Natural killer cell (primary cell): ENCODE measurements around the gene PRICKLE2. TPM values are rescaled to one million over a fixed set of nuclear protein-coding genes. Genes with fewer than 3 reads are reported as not detected.

Source experiments
- ATAC-seq, 3 donors: fragments of 150-1000 bp in 2 of 3; fragments of 200-7000 bp in 1 of 3; cut with Tn5 transposase; 1 replicate in 1 of 3; 2 replicates in 2 of 3; pipeline ENCODE4 v1.10.0; 2021; ENCODE audit warnings: mild to moderate bottlenecking in 2 of 3, moderate library complexity in 2 of 3
- DNase-seq, 2 donors: peaks; one replicate each; pipeline versions ENCODE4 v3.0.0 to v3.0.0-alpha.2; 2013 to 2021; ENCODE audit warnings: mixed read lengths in 1 of 2
- H3K27ac ChIP-seq: one replicate; pipeline ENCODE4 v1.5.1; 2013; ENCODE audit warnings: mild to moderate bottlenecking, low read length
- H3K27me3 ChIP-seq: one replicate; pipeline ENCODE4 v1.6.1; 2013; ENCODE audit warnings: low read length; ENCODE audit not compliant: control insufficient read depth, insufficient read depth
- H3K36me3 ChIP-seq: one replicate; pipeline ENCODE4 v1.6.1; 2013; ENCODE audit warnings: low read length; ENCODE audit not compliant: control insufficient read depth, insufficient read depth
- H3K4me1 ChIP-seq: one replicate; pipeline ENCODE4 v1.6.1; 2013; ENCODE audit warnings: low read length; ENCODE audit not compliant: control insufficient read depth, insufficient read depth
- H3K4me3 ChIP-seq: one replicate; pipeline ENCODE4 v1.5.1; 2013; ENCODE audit warnings: low read length
- H3K9me3 ChIP-seq: one replicate; pipeline ENCODE4 v1.6.1; 2013; ENCODE audit warnings: low read length; ENCODE audit not compliant: control insufficient read depth, insufficient read depth
- H3K27ac Mint-ChIP-seq, 2 donors: one replicate each; pipeline ENCODE4 v1.8.0; 2022; ENCODE audit warnings: mild to moderate bottlenecking in 2 of 2, mixed read lengths in 2 of 2, moderate library complexity in 1 of 2
- H3K27me3 Mint-ChIP-seq, 2 donors: one replicate each; pipeline ENCODE4 v1.8.0; 2022; ENCODE audit warnings: low read depth in 2 of 2, mixed read lengths in 2 of 2
- H3K36me3 Mint-ChIP-seq: one replicate; pipeline ENCODE4 v1.8.0; 2022; ENCODE audit warnings: mixed read lengths
- H3K4me1 Mint-ChIP-seq, 2 donors: one replicate each; pipeline ENCODE4 v1.8.0; 2022; ENCODE audit warnings: mixed read lengths in 2 of 2
- H3K4me3 Mint-ChIP-seq: one replicate; pipeline ENCODE4 v1.8.0; 2022; ENCODE audit warnings: mild to moderate bottlenecking, moderate library complexity, mixed read lengths
- H3K9me3 Mint-ChIP-seq, 2 donors: one replicate each; pipeline ENCODE4 v1.8.0; 2022; ENCODE audit warnings: mixed read lengths in 2 of 2
- WGBS: methylation state at CpG from one replicate; pipeline ENCODE4 v1.1.7; 2013; ENCODE audit warnings: missing lambda C conversion rate; ENCODE audit not compliant: insufficient coverage; 5-methylcytosine and 5-hydroxymethylcytosine counted together
- intact Hi-C: fragments of 100-400 bp; cut with micrococcal nuclease; formaldehyde crosslinking; loops from one replicate; pipeline ENCODE4 v1.14.2; 2022
- total RNA-seq, 4 donors: library from RNA; stranded (reverse); fragments of 120-200 nt in 1 of 4; gene quantifications; one replicate each; pipeline versions ENCODE4 v1.2.3 to v1.2.4, GENCODE V29; 2013 to 2022
- TF ChIP-seq, protein P1 (sequence below): fragments of 200-600 bp; IDR thresholded peaks from one replicate; pipeline ENCODE4 v1.8.0; 2022; ENCODE audit warnings: antibody characterized with exemption

PRICKLE2 gene
- total RNA-seq, 3 donors from 2014 or later (not counting 1 experiment from before 2014, with no cell fraction given) = 0.07 to 3.3 (median 1.8) TPM

- Mint-ChIP-seq H3K4me3 (no peak overlapping the region), H3K36me3 (no peaks in the 10 kb centered on the region), H3K9me3 (peaks cover 7 to 8% of the 10 kb centered on the region in 2 donors), H3K27ac (no peak overlapping the region), H3K4me1 (no peaks in the 10 kb centered on the region), H3K27me3 (no peaks in the 10 kb centered on the region)
- WGBS = 86% methylated on average over 3 of the region's 3 CpGs
- H3K27me3 ChIP-seq = no peaks in the 10 kb centered on the region
- no peaks in the 10 kb centered on the region for H3K4me1 ChIP-seq
- H3K27ac ChIP-seq = no peak overlapping the region
- intact Hi-C loops = no loop called here
- no peaks in the 10 kb centered on the region for H3K36me3 ChIP-seq
- H3K9me3 ChIP-seq = peaks cover 8% of the 10 kb centered on the region
- ATAC-seq = no peak
- TF ChIP-seq, protein P1, sequence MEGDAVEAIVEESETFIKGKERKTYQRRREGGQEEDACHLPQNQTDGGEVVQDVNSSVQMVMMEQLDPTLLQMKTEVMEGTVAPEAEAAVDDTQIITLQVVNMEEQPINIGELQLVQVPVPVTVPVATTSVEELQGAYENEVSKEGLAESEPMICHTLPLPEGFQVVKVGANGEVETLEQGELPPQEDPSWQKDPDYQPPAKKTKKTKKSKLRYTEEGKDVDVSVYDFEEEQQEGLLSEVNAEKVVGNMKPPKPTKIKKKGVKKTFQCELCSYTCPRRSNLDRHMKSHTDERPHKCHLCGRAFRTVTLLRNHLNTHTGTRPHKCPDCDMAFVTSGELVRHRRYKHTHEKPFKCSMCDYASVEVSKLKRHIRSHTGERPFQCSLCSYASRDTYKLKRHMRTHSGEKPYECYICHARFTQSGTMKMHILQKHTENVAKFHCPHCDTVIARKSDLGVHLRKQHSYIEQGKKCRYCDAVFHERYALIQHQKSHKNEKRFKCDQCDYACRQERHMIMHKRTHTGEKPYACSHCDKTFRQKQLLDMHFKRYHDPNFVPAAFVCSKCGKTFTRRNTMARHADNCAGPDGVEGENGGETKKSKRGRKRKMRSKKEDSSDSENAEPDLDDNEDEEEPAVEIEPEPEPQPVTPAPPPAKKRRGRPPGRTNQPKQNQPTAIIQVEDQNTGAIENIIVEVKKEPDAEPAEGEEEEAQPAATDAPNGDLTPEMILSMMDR = no peak
- DNase-seq = no peak
- no peak overlapping the region for H3K4me3 ChIP-seq
These were observed 10.3 kb upstream of the PRICKLE2 start for GRCh38 chr3:64235605-64236004.

DNA sequence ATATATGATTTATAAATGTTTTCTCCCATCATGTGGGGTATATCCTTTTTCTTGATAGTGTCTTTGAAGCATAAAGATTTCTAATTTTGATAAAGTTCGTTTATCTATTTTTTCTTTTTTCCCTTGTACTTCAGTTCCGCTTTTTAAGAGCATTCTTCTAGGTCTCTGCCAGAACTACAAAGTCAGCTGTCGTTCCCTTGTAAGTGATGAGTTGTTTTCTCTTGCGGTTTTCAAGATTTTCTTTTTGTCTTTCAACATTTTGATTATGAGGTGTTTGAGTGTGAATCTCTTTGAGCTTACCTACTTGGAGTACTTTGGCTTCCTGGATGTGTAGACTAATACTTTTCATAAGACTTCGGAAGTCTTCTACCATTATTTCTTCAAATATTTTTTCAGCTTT, 9.3 kb upstream of the PRICKLE2 start:
- no peak overlapping the region for H3K27ac ChIP-seq
- WGBS = 91% methylated on average over 2 of the region's 5 CpGs
- no peaks in the 10 kb centered on the region for H3K36me3 ChIP-seq
- H3K4me1 ChIP-seq = no peaks in the 10 kb centered on the region
- ATAC-seq = no peak
- Mint-ChIP-seq H3K27ac (no peak overlapping the region), H3K36me3 (no peaks in the 10 kb centered on the region), H3K27me3 (no peaks in the 10 kb centered on the region), H3K4me3 (no peak overlapping the region), H3K4me1 (no peaks in the 10 kb centered on the region), H3K9me3 (peaks cover 7 to 8% of the 10 kb centered on the region in 2 donors)
- no peak for DNase-seq
- TF ChIP-seq, protein P1 = no peak
- no peak overlapping the region for H3K4me3 ChIP-seq
- peaks cover 8% of the 10 kb centered on the region for H3K9me3 ChIP-seq
- intact Hi-C loops = no loop called here
- H3K27me3 ChIP-seq = no peaks in the 10 kb centered on the region

GRCh38 chr3:64232821-64233220, 7.6 kb upstream of the PRICKLE2 start:
- Histone ChIP-seq H3K27me3 (no peaks in the 10 kb centered on the region), H3K4me3 (no peak overlapping the region), H3K4me1 (no peaks in the 10 kb centered on the region), H3K27ac (no peak overlapping the region), H3K36me3 (no peaks in the 10 kb centered on the region), H3K9me3 (peaks cover 1% of the 10 kb centered on the region)
- Mint-ChIP-seq H3K27me3 (no peaks in the 10 kb centered on the region), H3K27ac (no peak overlapping the region), H3K36me3 (no peaks in the 10 kb centered on the region), H3K4me1 (no peaks in the 10 kb centered on the region), H3K4me3 (no peak overlapping the region), H3K9me3 (peaks cover 7 to 8% of the 10 kb centered on the region in 2 donors)
- TF ChIP-seq, protein P1 = no peak
- ATAC-seq = no peak
- DNase-seq = no peak
- intact Hi-C loops = no loop called here
- WGBS = 87% methylated on average over 4 of the region's 4 CpGs

DNA sequence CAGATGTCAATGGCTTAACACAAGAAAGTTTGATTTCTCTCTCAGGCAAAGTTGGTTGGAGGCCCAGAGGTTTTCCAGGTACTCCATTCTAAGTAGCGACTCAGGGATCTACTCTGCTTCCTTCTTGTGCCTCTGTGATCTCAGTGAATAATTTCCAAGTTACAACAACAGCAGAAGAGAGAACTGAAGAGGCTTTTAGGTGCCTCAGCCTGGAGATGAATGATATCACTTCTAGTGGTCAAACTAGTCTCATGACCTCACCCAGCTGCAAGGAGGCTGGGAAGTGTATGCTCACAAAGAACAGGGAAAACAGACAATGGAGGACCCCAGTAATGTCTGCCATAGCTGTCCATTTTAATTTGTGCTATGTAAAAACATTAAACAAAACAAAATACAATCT, 4.6 kb upstream of the PRICKLE2 start:
- WGBS = 77% methylated on average over 1 of the region's 1 CpG
- Mint-ChIP-seq H3K9me3 (peaks cover 3 to 7% of the 10 kb centered on the region in 2 donors), H3K4me1 (no peaks in the 10 kb centered on the region), H3K4me3 (no peak overlapping the region), H3K36me3 (no peaks in the 10 kb centered on the region), H3K27me3 (no peaks in the 10 kb centered on the region), H3K27ac (no peak overlapping the region)
- intact Hi-C loops = no loop called here
- TF ChIP-seq, protein P1 = no peak
- no peak overlapping the region for H3K27ac ChIP-seq
- H3K27me3 ChIP-seq = no peaks in the 10 kb centered on the region
- DNase-seq (no peak), ATAC-seq (no peak)
- H3K36me3 ChIP-seq = no peaks in the 10 kb centered on the region
- H3K9me3 ChIP-seq = no peaks in the 10 kb centered on the region
- no peak overlapping the region for H3K4me3 ChIP-seq
- H3K4me1 ChIP-seq = no peaks in the 10 kb centered on the region
